PFSK-1 (cell line): ENCODE measurements around the gene COMMD6.

Experiments used
- POLR2AphosphoS5 ChIP-seq: IDR thresholded peaks from 2 replicates; pipeline ENCODE4 v1.6.1; 2012; ENCODE audit warnings: low read depth, mild to moderate bottlenecking, control low read depth, low read length, moderate library complexity
- REST ChIP-seq, 2 experiments: IDR thresholded peaks; 2 replicates each; pipeline versions ENCODE4 v1.6.1 to v1.8.0; 2011 to 2012; ENCODE audit warnings: low read depth in 2 of 2, low read length in 2 of 2, control low read depth in 1 of 2, inconsistent platforms in 1 of 2, mild to moderate bottlenecking in 1 of 2, moderate library complexity in 1 of 2; ENCODE audit not compliant: insufficient read depth in 1 of 2
- SIN3A ChIP-seq: IDR thresholded peaks from 2 replicates; pipeline ENCODE4 v1.6.1; 2012; ENCODE audit warnings: mild to moderate bottlenecking, low read length, moderate library complexity, borderline replicate concordance; ENCODE audit not compliant: insufficient read depth
- TAF1 ChIP-seq: IDR thresholded peaks from 2 replicates; pipeline ENCODE4 v1.6.1; 2012; ENCODE audit warnings: low read length, control low read depth, borderline replicate concordance; ENCODE audit not compliant: insufficient read depth

- TF ChIP-seq TAF1 (no peak), SIN3A (no peak), REST (IDR thresholded peaks at IDR 0.05; ENCODE audit: insufficient read depth in 1 of 2, low read depth in 2 of 2, low read length in 2 of 2) (no peak), POLR2AphosphoS5 (no peak)
Observed at GRCh38 chr13:75558145-75558840, 20.7 kb upstream of the COMMD6 start.
